DND-41 (cell line): ENCODE data around the gene SH3TC1.

Experiments used
- ATAC-seq: fragments of 200-7000 bp; cut with Tn5 transposase; 3 replicates; pipeline ENCODE4 v1.9.1; 2021; ENCODE audit warnings: low read depth; ENCODE audit not compliant: insufficient read depth
- DNase-seq: peaks from one replicate; pipeline ENCODE4 v3.0.0-alpha.2; 2020
- H2AFZ ChIP-seq: 2 replicates; pipeline ENCODE4 v1.6.0; 2012; ENCODE audit warnings: low read depth, low read length
- H3K27ac ChIP-seq: 2 replicates; pipeline ENCODE4 v1.5.1; 2012; ENCODE audit warnings: low read length, inconsistent platforms
- H3K27me3 ChIP-seq: fragments of 200-600 bp; sonication (generic); 2 replicates; pipeline ENCODE4 v1.6.0; 2012; ENCODE audit warnings: low read length, mild to moderate bottlenecking, inconsistent platforms; ENCODE audit not compliant: insufficient read depth, poor library complexity
- H3K36me3 ChIP-seq: 2 replicates; pipeline ENCODE4 v1.5.1; 2012; ENCODE audit warnings: low read length, inconsistent platforms; ENCODE audit not compliant: insufficient read depth
- H3K4me1 ChIP-seq: 2 replicates; pipeline ENCODE4 v1.5.1; 2012; ENCODE audit warnings: mild to moderate bottlenecking, low read length; ENCODE audit not compliant: insufficient read depth
- H3K4me2 ChIP-seq: 2 replicates; pipeline ENCODE4 v1.6.0; 2012; ENCODE audit warnings: mild to moderate bottlenecking, moderate library complexity, low read length, inconsistent platforms; ENCODE audit not compliant: insufficient read depth
- H3K4me3 ChIP-seq, 2 experiments: fragments of 200-600 bp in 1 of 2; shearing (Covaris generic) in 1 of 2; 2 replicates each; pipeline ENCODE4 v1.5.1; 2012 to 2016; ENCODE audit warnings: inconsistent platforms in 2 of 2, low read length in 2 of 2, mild to moderate bottlenecking in 2 of 2, low read depth in 1 of 2, moderate library complexity in 1 of 2
- H3K79me2 ChIP-seq: 2 replicates; pipeline ENCODE4 v1.6.0; 2012; ENCODE audit warnings: low read length, inconsistent platforms; ENCODE audit not compliant: insufficient read depth
- H3K9ac ChIP-seq: 2 replicates; pipeline ENCODE4 v1.6.0; 2012; ENCODE audit warnings: low read depth, mild to moderate bottlenecking, inconsistent platforms, low read length, moderate library complexity
- H3K9me3 ChIP-seq: 2 replicates; pipeline ENCODE4 v1.5.1; 2012; ENCODE audit warnings: low read length, moderate library complexity, mild to moderate bottlenecking, inconsistent platforms; ENCODE audit not compliant: insufficient read depth, severe bottlenecking
- H4K20me1 ChIP-seq: 2 replicates; pipeline ENCODE4 v1.6.0; 2012; ENCODE audit warnings: low read length; ENCODE audit not compliant: insufficient read depth
- CTCF ChIP-seq: IDR thresholded peaks from 2 replicates; pipeline ENCODE4 v1.5.1; 2012; ENCODE audit warnings: borderline replicate concordance, low read length, moderate library complexity, mild to moderate bottlenecking; ENCODE audit not compliant: poor library complexity, severe bottlenecking; ENCODE audit errors: extremely low read depth
- EZH2 ChIP-seq: IDR thresholded peaks from 3 replicates; pipeline ENCODE4 v1.6.1; 2012; ENCODE audit warnings: borderline replicate concordance, low read depth, mild to moderate bottlenecking, moderate library complexity, low read length, inconsistent platforms; ENCODE audit not compliant: severe bottlenecking

The SH3TC1 gene

GRCh38 chr4:8180310-8181093 lies 18.6 kb upstream of the SH3TC1 start:
- no peak for DNase-seq
- H3K27me3 ChIP-seq: no peaks in the 10 kb centered on the region
- H3K9me3 ChIP-seq: no peaks in the 10 kb centered on the region
- H3K4me1 ChIP-seq: peaks cover 12% of the 10 kb centered on the region
- no peak overlapping the region for H3K4me2 ChIP-seq
- H3K4me3 ChIP-seq: no peak overlapping the region
- H3K79me2 ChIP-seq: no peaks in the 10 kb centered on the region
- H2AFZ ChIP-seq: no peak overlapping the region
- no peak overlapping the region for H3K9ac ChIP-seq
- TF ChIP-seq CTCF: no peak
- TF ChIP-seq EZH2: no peak
- ATAC-seq: no peak
- H3K27ac ChIP-seq: no peak overlapping the region
- peaks cover 7% of the 10 kb centered on the region; the same call in 1 of the 2 replicates for H4K20me1 ChIP-seq
- H3K36me3 ChIP-seq: no peaks in the 10 kb centered on the region

- Histone ChIP-seq H3K4me3 (no peak overlapping the region), H3K27ac (no peak overlapping the region), H3K9ac (no peak overlapping the region), H4K20me1 (peaks cover 7% of the 10 kb centered on the region; the same call in 1 of the 2 replicates), H3K9me3 (no peaks in the 10 kb centered on the region), H2AFZ (no peak overlapping the region), H3K79me2 (no peaks in the 10 kb centered on the region), H3K4me2 (no peak overlapping the region), H3K36me3 (no peaks in the 10 kb centered on the region), H3K27me3 (no peaks in the 10 kb centered on the region), H3K4me1 (peaks cover 12% of the 10 kb centered on the region)
- TF ChIP-seq EZH2: no peak
- TF ChIP-seq CTCF: no peak
- DNase-seq (no peak), ATAC-seq (no peak)
Observed at GRCh38 chr4:8181119-8181518, 18.0 kb upstream of the SH3TC1 start.

GRCh38 chr4:8181844-8182243 lies 17.2 kb upstream of the SH3TC1 start:
- H3K36me3 ChIP-seq: no peaks in the 10 kb centered on the region
- no peak for ATAC-seq
- H3K4me3 ChIP-seq: no peak overlapping the region
- no peak for TF ChIP-seq EZH2
- TF ChIP-seq CTCF: no peak
- DNase-seq: no peak
- H3K27ac ChIP-seq: no peak overlapping the region
- no peak overlapping the region for H2AFZ ChIP-seq
- no peaks in the 10 kb centered on the region for H3K27me3 ChIP-seq
- no peaks in the 10 kb centered on the region for H3K79me2 ChIP-seq
- H4K20me1 ChIP-seq: peaks cover 3% of the 10 kb centered on the region; the same call in 1 of the 2 replicates
- no peak overlapping the region for H3K9ac ChIP-seq
- H3K9me3 ChIP-seq: no peaks in the 10 kb centered on the region
- H3K4me1 ChIP-seq: peaks cover 9% of the 10 kb centered on the region
- H3K4me2 ChIP-seq: no peak overlapping the region
